Neutrophil (primary cell): ENCODE results near the gene LYPD1.

Experiments
- H3K27ac ChIP-seq: fragments of 200-600 bp; sonication (generic); 2 replicates; pipeline ENCODE4 v1.5.1; 2016; ENCODE audit warnings: mild to moderate bottlenecking, moderate library complexity
- H3K27me3 ChIP-seq: fragments of 200-600 bp; sonication (generic); 2 replicates; pipeline ENCODE4 v1.6.0; 2016; ENCODE audit warnings: mild to moderate bottlenecking
- H3K36me3 ChIP-seq: fragments of 200-600 bp; sonication (generic); 2 replicates; pipeline ENCODE4 v1.5.1; 2017
- H3K4me1 ChIP-seq, 2 experiments: fragments of 200-600 bp in 1 of 2; sonication (generic) in 1 of 2; 1 replicate in 1 of 2; 2 replicates in 1 of 2; pipeline versions ENCODE4 v1.5.1 to v1.6.1; 2013 to 2016; ENCODE audit warnings: low read depth in 1 of 2, low read length in 1 of 2, mild to moderate bottlenecking in 1 of 2, moderate library complexity in 1 of 2; ENCODE audit not compliant: control insufficient read depth in 1 of 2, insufficient read depth in 1 of 2
- H3K4me3 ChIP-seq, 2 experiments: fragments of 200-600 bp in 1 of 2; sonication (generic) in 1 of 2; 1 replicate in 1 of 2; 2 replicates in 1 of 2; pipeline ENCODE4 v1.5.1; 2013 to 2016; ENCODE audit warnings: low read depth in 1 of 2, low read length in 1 of 2, mild to moderate bottlenecking in 1 of 2, moderate library complexity in 1 of 2
- H3K9me3 ChIP-seq: fragments of 200-600 bp; sonication (generic); 2 replicates; pipeline ENCODE4 v1.5.1; 2016
- TF ChIP-seq, protein P1 (sequence below): fragments of 200-600 bp; sonication (generic); IDR thresholded peaks from 2 replicates; pipeline ENCODE4 v1.5.1; 2016; ENCODE audit warnings: antibody characterized with exemption

LYPD1 gene

DNA sequence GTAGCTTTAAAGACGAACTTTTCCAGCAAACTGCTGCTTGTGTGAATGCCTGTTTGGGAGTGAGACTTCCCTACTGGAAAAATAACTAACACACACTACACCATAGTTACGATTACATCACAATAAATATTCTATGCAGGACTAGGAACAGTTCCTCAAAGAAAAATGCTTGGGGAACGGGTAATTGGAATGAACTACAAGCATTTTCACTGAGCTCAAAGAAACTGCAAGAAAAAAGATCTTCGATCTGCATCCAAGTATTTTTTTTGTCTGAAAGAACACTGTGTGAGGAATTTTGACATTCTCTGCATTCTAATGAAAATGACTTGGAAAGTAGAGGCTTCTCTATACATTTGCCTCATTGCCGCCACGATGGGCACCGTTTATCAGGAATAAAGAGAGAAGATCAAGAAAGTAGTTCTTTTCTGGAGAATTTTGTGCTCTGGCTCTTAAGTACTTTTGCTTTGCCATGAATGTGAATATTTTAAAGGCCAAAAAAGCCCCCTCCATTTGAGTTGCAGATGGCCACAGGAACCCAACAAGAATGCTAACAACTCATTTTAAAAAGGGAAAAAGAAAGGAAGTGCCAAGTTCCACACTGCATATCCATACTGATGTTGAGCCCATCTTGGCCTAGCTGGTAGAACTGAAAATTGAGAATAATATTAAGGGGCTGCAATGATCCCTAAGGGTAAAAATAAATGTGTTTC is 13.6 kb downstream of the LYPD1 start:
- no peak overlapping the region for H3K27ac ChIP-seq
- no peaks in the 10 kb centered on the region for H3K9me3 ChIP-seq
- H3K27me3 ChIP-seq: no peaks in the 10 kb centered on the region
- TF ChIP-seq, protein P1, sequence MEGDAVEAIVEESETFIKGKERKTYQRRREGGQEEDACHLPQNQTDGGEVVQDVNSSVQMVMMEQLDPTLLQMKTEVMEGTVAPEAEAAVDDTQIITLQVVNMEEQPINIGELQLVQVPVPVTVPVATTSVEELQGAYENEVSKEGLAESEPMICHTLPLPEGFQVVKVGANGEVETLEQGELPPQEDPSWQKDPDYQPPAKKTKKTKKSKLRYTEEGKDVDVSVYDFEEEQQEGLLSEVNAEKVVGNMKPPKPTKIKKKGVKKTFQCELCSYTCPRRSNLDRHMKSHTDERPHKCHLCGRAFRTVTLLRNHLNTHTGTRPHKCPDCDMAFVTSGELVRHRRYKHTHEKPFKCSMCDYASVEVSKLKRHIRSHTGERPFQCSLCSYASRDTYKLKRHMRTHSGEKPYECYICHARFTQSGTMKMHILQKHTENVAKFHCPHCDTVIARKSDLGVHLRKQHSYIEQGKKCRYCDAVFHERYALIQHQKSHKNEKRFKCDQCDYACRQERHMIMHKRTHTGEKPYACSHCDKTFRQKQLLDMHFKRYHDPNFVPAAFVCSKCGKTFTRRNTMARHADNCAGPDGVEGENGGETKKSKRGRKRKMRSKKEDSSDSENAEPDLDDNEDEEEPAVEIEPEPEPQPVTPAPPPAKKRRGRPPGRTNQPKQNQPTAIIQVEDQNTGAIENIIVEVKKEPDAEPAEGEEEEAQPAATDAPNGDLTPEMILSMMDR: no peak
- H3K36me3 ChIP-seq: no peaks in the 10 kb centered on the region
- H3K4me3 ChIP-seq: no peak overlapping the region
- H3K4me1 ChIP-seq: no peaks in the 10 kb centered on the region

DNA sequence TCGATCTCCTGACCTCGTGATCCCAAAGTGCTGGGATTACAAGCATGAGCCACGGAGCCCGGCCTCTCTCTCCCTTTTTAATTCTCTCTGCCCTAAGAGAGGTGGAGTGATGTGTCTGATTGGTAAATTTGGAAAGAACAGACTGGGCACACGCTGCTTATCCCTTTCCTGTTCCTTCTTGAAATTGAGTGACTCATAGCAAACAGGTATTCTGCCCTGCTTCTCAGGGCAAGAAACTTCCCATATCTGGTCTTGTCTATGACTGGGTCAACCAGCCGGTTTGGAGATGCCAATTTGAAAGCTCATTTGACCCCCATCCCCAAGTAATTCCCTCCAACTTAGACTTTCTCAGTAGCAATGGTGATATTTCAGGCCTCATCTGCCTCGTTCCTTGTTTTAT is 15.0 kb downstream of the LYPD1 start:
- Histone ChIP-seq H3K27ac (no peak overlapping the region), H3K36me3 (no peaks in the 10 kb centered on the region), H3K27me3 (no peaks in the 10 kb centered on the region), H3K4me3 (no peak overlapping the region), H3K9me3 (no peaks in the 10 kb centered on the region), H3K4me1 (no peaks in the 10 kb centered on the region)
- TF ChIP-seq, protein P1: no peak

DNA sequence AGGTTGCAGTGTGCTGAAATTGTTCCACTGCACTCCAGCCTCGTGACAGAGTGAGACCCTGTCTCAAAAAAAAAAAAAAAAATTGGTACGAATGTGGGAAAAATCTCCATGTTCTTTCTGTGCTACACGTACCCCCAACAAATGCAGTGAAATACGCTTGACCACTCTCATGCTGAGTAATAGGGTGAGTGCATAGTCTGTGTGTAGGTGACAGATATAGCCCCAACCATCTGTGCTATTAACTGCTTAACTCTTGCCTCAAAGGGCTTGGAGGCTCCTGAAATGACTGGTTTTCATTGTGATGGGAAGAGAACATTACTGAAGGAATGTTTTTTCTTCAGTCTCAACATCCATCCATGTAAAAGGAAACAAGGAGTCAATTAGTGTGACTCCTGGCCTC is 15.7 kb downstream of the LYPD1 start:
- no peak overlapping the region for H3K27ac ChIP-seq
- H3K27me3 ChIP-seq: no peaks in the 10 kb centered on the region
- TF ChIP-seq, protein P1: no peak

DNA sequence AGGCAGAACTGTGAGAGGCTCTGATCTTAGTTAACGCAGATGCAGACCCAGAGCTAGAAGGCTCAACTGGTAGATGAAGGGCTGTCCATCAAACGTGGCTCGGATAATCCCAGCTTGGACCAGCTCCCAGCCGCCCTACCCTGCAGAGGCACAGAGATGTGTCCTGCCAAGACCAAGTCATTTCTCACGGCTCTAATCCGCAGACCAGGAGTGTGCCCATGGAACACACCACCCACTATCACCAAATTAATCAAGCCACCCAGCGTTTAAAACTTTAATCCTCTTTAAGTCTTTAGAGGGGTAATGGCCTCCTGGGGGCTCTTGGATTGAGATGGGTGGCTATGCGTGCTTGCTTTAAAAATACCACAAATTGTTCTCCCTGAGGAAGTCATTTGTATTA is 17.5 kb downstream of the LYPD1 start:
- Histone ChIP-seq H3K4me1 (no peaks in the 10 kb centered on the region), H3K36me3 (no peaks in the 10 kb centered on the region), H3K4me3 (no peak overlapping the region), H3K27me3 (no peaks in the 10 kb centered on the region), H3K27ac (no peak overlapping the region), H3K9me3 (no peaks in the 10 kb centered on the region)
- TF ChIP-seq, protein P1: no peak

More for the DNA sequence above, 15.7 kb downstream of the LYPD1 start:
- Histone ChIP-seq H3K36me3 (no peaks in the 10 kb centered on the region), H3K4me1 (no peaks in the 10 kb centered on the region), H3K4me3 (no peak overlapping the region), H3K9me3 (no peaks in the 10 kb centered on the region)

DNA sequence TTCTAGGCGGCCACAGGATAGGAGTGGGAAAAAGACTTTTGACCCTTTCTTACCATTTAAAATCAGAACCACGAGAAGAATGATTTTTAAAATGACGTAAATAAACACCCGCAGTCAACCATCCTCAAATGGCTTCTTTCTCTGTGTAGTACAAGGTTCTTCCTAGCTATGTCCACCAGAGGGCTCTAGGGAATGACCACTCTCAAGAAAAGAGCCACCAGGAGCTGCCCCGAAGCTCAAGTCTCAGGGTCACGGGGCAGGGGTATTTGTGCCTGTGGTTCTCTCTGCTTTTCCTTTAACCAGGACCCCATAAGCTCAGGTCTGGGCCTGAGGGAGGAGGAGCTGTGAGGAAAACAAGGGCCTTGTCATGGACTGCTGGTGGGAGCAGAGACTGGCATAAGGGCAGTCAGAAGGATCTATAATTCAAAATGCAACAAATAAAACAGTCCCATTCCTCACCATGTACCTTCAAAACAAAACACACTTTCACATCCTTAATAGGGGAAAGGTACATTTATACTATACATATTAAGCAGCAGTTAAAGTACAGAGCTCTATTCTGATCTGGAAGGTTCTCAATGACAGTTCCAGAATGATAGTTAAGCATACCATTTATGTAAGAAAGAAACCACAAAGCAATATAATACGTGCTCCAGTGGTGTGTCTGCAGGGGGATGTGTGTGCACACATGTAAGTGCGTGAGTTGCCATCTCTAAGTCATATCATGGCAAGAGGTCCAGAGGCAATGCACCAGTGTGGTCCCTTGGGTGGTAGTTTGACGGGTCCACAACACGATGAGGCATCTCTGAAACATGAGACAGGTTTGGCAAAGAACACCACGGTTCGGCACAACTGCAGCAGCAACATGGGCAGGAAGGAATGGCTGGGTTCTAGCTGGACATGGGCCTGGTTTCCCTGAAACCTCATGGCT is 18.6 kb downstream of the LYPD1 start:
- no peaks in the 10 kb centered on the region for H3K4me1 ChIP-seq
- no peaks in the 10 kb centered on the region for H3K36me3 ChIP-seq
- no peak overlapping the region for H3K4me3 ChIP-seq
- no peaks in the 10 kb centered on the region for H3K9me3 ChIP-seq
- H3K27me3 ChIP-seq: no peaks in the 10 kb centered on the region
- TF ChIP-seq, protein P1: no peak
- H3K27ac ChIP-seq: no peak overlapping the region
